GM19438 (cell line): ENCODE data around the gene KCNC3.
A peak's percentile ranks its signal among the peaks of the same experiment; 100 is the strongest.
"Not testable (repeated sequence)": the region's sequence is repeated elsewhere in the genome, so short reads cannot be mapped to it uniquely, and the experiment has no call there.

Experiments
- ATAC-seq: cut with Tn5 transposase; IDR thresholded peaks from one replicate; pipeline ENCODE4 v1.9.1; 2021; ENCODE audit warnings: low read depth; ENCODE audit not compliant: unreplicated experiment

KCNC3 gene

DNA sequence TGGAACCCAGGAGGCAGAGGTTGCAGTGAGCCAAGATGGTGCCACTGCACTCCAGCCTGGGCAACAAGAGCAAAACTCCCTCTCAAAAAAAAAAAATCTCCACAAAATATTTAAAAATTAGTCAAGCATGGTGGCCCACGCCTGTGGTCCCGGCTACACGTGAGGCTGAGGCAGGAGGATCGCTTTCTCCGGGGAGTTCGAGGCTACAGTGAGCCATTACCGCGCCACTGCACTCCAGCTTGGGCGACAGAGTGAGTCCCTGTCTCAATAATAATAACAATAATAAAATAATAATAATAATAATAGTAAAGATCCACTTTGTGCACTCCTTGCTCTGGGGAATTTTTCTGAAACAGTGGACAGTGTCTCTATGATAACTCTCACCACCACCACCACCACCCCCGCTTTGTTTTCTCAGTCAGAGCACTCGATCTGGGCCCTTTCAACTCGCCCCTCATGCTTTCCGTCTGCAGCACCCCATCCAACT is 27.6 kb upstream of the KCNC3 start:
- ATAC-seq, result no peak

DNA sequence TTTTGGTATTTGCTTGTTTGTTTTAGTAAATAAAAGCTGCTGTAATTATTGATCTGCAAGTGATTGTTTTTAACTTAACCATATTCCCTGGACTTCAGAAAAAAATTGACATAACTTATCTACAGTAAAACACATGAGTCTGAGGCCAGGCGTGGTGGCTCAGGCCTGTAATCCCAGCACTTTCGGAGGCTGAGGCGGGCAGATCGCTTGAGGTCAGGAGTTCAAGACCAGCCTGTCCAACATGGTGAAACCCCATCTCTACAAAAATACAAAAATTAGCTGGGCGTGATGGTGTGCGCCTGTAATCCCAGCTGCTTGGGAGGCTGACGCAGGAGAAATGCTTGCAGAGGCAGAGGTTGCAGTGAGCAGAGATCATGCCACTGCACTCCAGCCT is 24.3 kb upstream of the KCNC3 start:
- not testable (repeated sequence) for ATAC-seq

GRCh38 chr19:50352242-50352641 is 23.1 kb upstream of the KCNC3 start:
- no peak for ATAC-seq

DNA sequence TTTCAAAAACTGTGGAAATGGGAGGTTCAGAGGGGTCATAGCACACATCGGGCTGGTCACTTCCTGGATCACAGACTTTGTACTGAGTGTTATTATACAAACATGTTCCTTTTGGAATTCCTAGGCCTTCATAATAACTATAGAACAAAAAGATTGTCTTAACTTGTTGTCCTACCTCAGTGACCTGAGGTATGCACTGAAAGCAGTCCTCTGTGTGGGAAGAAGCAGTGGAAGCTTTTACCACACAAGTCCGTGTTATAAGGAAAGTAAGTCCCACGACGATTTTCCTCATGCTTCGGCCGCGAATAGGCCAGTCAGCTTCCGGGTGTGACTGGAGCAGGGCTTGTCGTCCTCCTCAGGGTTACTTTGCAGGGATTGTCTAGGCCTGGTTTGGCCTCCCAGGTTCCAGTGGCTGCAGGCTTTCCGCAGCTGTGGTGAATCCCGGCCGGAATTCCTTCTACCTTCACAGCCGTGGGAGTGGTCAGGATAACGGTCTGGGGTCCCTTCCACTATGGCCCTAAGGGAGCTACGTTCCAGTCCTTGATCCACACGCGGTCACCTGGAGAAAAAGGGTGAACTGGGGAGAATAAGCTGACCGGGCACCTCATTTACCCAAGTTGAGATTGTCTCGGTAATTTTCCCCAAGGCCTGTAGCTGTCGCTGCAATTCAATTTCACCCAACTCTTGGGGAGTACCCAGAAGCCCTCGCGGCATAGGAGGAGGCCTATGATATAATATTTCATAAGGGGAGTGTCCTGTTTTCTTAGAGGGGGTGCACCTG is 20.3 kb upstream of the KCNC3 start:
- no peak for ATAC-seq

DNA sequence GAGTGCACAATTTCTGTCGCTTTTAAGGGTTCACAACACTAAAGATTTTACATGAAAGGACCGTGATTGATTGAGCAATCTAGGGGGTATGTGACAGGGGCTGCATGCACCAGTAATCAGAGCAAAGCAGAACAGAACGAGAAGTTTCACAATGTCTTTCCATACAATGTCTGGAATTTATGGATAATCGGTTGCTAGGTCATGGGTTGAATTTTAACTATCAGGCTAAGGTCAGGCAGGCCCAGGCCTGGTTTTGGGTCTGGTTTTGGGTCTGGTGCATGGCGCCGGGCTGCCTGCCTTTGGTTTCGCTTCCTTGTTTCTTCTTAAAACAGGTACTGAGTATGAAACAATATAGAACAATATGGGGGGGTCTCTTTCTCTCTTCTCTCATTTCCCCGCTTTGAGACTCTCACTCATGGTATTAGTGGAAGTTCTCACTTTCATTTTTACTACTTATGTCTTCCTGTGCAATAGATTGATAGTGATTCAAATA is 18.0 kb upstream of the KCNC3 start:
- peak; percentile 49 for ATAC-seq

GRCh38 chr19:50344661-50345318 is 15.6 kb upstream of the KCNC3 start:
- ATAC-seq, result no peak

DNA sequence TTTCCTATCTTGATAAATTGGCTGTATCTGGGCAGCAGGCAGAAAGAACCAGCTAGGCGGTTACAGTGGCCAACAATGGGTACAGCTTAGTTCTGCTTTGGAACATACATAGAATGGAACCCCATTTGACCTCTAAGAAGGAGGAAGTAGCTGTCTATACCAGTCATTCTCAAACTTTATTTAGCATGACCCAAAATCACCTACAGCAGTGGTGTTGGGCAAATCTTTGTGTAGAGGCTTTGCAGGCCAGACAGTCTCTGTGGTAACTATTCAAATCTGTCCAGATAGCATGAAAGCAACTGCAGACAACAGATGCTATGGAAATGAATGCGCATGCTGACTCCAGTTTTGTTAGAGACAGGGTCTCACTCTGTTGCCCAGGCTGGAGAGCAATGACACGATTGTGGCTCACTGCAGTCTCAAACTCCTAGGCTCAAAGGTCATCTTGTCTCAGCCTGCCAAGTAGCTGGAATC is 12.0 kb upstream of the KCNC3 start:
- ATAC-seq, result no peak

- ATAC-seq, result no peak
Observed at GRCh38 chr19:50340331-50340730, 11.2 kb upstream of the KCNC3 start.

- not testable (repeated sequence) for ATAC-seq
Observed at GRCh38 chr19:50337031-50337430, 7.9 kb upstream of the KCNC3 start.

DNA sequence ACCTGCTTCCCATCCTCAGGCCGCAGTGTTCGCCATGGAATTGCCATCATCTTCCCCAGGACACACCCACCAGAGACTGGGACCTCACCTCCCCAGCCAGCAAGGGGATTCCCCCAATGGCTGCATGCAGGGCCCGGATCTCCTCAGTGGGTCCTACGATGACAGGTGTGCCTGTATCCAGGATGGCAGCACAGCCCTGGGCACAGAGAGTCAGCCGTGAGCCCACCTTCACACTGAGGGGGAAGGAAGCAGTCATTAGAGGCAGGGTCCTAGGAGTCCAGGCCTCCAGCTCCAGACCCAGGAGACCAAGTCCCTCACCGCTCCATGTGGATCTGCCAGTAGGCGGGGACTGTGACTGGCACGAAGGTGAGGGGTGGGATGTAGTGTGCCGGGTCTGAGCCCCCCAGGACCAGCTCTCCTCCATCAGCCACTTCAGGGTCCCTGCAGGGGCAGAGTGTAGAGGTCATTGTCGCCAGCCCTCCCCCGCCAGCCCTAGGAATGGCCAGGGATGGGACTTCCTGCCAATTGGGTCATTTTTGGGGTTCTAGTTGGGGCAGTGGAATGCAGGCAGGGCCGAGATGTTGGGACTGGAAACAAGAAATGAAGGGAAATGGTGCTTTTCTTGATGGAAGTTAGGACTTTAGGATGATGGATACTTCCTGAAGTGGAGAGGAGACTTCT is 5.7 kb upstream of the KCNC3 start:
- ATAC-seq, result no peak

DNA sequence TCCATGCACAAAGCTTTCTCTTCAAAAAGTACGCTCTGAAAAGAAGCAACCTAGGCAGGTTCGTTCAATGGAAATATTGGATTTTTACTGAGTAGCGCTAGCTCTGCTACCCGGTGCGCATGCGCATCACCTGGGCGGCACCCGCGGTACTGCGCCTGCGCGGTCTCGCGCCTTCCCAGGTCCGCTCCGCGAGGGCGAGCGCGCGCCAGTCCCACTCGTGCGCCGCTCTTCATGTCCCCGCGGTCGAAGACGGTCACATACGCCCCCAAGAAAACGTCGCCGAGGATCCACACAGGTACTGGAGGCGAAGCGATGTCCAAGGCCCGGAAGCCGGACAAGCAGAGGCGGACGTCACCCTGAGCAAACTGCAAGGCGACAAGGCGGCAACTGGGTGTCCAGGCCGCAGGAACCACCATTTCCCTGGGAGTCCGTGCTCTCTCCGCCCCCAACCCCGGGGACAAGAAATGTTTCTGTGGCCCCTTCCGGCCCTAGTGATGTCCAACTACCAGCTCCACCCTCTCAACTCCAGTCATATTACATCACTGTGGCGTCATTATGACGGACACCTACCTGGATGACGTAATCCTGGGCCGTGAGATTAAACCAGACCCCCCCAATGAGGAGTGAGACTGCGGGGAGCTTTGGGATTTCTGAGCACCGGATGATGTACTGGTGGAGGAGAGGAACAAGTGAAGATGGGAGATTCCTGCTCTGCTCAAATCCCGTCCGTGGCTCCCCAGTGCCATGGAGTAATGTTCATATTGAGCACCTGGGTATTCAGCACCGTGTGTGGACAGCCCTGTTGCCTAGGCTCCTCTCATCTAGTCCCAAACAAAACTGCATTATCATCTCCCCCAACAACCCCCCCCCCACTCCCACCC is 4.8 kb upstream of the KCNC3 start:
- ATAC-seq, result no peak

DNA sequence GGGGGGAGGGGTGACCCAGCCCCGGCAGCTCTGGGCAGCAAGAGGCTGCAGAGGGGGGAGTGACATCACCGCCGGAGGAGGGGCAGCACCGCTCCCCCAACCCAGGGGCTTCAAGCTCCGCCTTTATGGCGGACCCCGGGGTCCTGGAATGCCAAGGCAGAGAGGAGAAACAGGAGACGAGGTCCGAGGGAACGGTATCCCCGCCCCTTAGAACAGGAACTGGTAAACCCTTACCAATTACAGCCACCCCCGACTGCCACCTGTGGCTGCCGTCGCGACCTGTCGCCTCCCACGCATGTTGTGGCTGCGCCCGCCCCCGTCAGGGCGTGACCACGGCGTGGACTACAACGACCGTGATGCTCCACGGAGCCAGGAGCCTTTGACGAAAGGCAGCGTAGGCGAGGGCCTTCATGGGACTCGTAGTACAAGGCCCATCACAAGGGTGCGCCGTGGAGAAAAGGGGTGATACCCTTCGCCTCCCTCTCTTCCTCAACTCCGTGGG is 4.1 kb upstream of the KCNC3 start:
- ATAC-seq, result no peak

DNA sequence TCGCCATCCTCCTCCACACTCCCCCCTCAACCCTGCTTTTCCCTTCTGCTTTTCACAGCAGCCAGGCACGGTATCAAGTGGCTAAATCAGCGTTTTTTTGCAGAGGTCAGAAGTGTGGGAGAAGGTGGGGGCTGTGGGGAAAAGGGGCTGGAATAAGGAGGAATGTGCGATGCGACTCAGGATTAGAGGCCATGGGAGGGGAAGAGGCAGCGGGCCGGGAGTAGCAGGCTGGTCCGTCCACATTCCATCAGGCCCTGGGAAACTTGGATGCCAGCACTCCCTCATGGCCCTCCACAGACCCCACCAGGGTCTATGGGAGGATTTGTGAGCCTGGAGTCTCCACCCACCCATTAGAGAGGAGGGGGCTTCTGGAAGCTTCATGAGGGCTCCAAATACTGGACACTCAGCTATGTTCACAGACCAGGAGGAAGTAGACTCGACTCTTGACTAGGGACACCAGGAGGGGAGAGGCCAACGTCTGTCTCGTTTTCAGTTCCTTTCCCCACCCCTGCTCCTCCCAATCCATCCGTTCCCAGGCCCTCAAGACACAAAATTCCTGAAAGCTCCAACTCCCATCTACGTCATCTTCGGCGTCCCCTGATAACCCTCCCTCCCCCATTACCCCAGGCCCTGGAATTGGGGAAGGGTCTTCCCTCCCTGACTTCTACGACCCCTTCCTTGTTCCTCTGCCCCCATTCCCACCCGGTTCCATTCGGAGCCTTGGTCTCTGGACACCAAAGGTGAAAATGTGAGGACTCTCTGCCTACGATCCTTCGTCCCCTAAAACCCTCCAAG is 3.3 kb upstream of the KCNC3 start:
- no peak for ATAC-seq

- no peak for ATAC-seq
Observed at GRCh38 chr19:50331994-50332243, 2.7 kb upstream of the KCNC3 start.

DNA sequence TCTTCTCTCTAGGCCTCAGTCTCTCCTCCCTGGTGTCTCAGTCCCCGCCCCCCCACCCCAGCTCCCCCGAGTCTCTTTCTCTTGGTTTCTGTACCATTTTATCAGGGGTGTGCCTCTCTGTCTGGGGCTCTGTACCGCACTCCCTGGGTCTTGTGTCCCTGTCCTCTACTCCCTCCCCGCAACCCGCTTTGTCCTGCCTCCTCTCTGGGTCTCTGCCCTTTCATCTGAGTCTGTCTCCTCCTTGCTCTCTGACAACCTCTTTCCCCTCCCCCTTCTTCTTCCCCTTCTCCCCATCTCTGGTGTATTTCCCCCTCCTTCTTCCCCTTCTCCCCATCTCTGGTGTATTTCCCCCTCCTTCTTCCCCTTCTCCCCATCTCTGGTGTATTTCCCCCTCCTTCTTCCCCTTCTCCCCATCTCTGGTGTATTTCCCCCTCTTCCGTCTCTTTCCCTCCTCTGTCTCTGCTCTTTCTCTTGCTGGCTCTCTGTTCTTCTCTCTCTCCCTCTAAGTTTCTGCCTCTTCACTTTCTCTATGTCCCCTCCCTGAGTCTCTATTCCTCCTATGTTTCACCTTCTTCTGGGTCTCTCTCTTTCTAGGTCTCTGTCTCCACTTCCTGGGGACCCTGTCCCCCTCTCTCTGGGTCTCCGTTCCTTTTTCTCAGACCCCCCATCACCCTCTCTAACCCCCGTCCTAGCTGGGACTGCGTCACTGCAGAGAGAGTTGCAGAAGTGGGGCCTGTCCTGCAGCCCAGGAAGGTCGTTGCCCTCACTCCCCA is 2.2 kb upstream of the KCNC3 start:
- no peak for ATAC-seq

DNA sequence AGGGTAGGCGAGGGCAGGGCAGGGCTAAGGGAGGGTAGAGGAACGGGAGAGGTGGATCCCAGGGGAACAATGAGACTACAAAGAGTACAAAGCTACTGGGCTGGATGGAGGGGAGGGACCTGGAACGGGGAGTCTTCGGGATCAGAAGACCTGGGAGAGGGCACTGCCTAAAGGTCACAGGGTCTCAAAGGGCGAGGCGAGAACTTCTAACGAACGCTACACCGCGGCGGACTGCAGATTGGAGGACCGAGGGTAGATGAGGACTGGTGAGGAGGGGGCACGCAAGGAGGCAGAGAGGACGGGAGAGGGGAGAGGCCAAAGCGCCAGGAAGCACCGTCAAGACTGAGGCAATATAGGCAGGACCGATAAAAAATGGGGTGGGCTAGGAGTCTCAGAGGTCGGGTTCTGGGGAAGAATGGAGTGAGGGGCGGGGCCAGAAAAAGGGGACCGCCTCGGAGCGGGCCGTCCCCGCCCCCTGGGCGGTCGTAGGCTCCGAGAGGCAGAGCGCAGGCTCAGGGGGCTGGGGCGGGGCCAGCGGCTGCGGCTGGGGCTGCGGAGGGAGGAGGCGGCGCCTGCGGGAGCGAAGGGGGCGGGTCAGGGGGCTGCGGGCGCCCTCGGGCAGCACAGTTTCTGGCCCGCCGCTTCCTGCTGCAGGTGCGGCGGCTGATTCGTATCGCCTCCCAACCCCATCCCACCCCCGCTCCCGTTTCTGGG is 1.3 kb upstream of the KCNC3 start:
- ATAC-seq, result peak; percentile 32

- not testable (repeated sequence) for ATAC-seq
Observed at GRCh38 chr19:50329926-50330294, 733 bp upstream of the KCNC3 start.

GRCh38 chr19:50328873-50329145 is 368 bp downstream of the KCNC3 start:
- peak; percentile 11 for ATAC-seq
